Uterus (tissue), 2 donors: ENCODE results near the gene RAI1.

ENCODE experiments used
- CTCF ChIP-seq, 4 experiments: fragments of 200-600 bp in 2 of 4; fragments of 450-650 bp in 2 of 4; sonication (generic) in 2 of 4; IDR thresholded peaks; one replicate each; pipeline ENCODE4 v1.5.1; 2016 to 2019; ENCODE audit warnings: antibody characterized with exemption in 4 of 4, mild to moderate bottlenecking in 2 of 4, moderate library complexity in 1 of 4
- POLR2A ChIP-seq, 2 donors: fragments of 450-650 bp; IDR thresholded peaks; one replicate each; pipeline ENCODE4 v1.6.1; 2016; ENCODE audit warnings: antibody characterized with exemption in 2 of 2, mild to moderate bottlenecking in 1 of 2, moderate library complexity in 1 of 2

DNA sequence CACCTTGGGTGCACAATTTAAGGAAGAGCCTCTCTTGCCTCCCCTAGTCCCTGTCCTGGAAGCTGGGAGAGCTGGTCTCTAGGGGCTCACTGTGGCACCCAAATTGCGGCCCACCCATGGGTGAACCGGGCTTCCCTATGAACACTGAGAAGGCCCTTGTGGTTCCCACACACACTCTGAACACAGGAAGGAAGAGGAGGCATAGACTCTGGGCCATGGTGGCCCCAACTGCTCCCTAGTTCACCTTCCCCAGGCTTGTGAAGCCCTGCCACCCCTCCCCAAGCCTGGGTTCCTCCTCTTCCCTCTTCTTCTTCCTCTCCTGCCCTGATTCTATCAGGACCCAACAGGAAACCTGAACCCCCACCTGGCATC, 145.1 kb downstream of the RAI1 start:
- TF ChIP-seq CTCF (IDR thresholded peaks at IDR 0.05) (no peak), POLR2A (IDR thresholded peaks at IDR 0.05) (no peak)
